GM21529 (cell line): ENCODE data around the gene APOL1.
"Not testable (repeated sequence)": the region's sequence is repeated elsewhere in the genome, so short reads cannot be mapped to it uniquely, and the experiment has no call there.

ENCODE experiments used
- ATAC-seq: cut with Tn5 transposase; IDR thresholded peaks from one replicate; pipeline ENCODE4 v1.9.1; 2021; ENCODE audit not compliant: unreplicated experiment

Gene APOL1

GRCh38 chr22:36263886-36264664, 11.1 kb downstream of the APOL1 start:
- not testable (repeated sequence) for ATAC-seq

- no peak for ATAC-seq
Observed at GRCh38 chr22:36267058-36267457, 14.1 kb downstream of the APOL1 start.

DNA sequence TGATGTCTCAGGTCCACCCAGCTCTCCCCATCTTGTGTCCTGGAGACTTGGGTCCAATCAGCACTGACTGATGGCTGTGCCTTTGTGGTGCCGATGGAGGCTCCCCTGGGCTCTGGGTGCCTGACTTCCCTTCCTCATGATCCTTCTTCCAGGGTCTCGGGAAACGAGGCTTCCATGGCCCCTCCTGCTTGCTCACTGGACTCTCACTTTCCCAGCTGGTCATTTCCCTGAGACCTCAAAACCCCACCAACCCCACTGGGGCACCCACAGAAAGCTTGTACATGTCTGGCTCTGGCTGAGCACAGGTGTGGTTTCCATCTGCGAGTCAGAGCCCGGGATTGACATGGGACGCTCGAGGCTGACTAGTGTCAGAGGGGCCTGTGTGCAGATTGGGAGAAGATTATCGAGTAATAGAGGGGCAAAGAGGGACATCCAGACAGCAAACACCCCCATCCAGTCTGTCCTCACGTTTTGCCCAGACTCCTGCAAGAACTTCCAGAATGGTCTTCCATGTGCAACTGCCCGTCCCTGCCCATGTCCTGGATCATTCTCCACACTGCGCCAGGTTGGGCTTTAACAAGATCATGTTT, 15.1 kb downstream of the APOL1 start:
- ATAC-seq, result no peak

- not testable (repeated sequence) for ATAC-seq
Observed at GRCh38 chr22:36271231-36271630, 18.3 kb downstream of the APOL1 start.

DNA sequence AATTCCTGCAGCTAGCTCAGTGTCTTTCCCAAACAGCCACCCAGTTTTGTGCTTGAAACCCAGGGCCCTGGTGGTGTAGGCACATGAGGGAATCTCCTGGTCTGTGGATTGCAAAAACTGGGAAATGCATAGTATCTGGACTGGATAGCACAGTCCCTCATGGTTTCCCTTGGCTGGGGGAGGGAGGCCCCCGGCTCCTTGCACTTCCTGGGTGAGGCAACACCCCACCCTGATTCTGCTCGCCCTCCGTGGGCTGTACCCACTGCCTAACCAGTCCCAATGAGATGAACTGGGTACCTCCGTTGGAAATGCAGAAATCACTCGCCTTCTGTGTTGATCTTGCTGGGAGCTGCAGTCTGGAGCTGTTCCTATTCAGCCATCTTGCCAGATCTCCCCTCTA, 19.0 kb downstream of the APOL1 start:
- not testable (repeated sequence) for ATAC-seq

- no peak for ATAC-seq
Observed at GRCh38 chr22:36274531-36274930, 21.6 kb downstream of the APOL1 start.

GRCh38 chr22:36277482-36278291, 24.8 kb downstream of the APOL1 start:
- no peak for ATAC-seq

GRCh38 chr22:36279219-36279666, 26.3 kb downstream of the APOL1 start:
- no peak for ATAC-seq

DNA sequence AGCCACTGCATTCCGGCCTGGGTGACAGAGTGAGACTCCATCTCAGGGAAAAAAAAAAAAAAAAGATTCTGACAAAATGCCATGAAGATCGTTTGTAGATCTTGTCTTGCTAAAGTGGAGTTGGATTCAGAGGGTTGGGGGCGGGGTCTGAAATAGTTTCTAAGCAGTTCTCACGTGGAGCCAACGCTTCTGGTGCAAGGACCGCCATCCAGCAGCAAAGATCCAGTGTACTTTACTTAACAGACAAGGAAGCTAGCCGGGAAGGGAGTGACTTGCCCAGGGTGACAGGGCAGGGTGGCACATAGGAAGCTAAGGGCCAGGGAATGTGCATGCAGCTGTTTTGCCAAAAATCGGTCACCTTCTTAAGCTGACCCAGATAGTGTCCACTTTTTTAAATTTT, 27.4 kb downstream of the APOL1 start:
- no peak for ATAC-seq

DNA sequence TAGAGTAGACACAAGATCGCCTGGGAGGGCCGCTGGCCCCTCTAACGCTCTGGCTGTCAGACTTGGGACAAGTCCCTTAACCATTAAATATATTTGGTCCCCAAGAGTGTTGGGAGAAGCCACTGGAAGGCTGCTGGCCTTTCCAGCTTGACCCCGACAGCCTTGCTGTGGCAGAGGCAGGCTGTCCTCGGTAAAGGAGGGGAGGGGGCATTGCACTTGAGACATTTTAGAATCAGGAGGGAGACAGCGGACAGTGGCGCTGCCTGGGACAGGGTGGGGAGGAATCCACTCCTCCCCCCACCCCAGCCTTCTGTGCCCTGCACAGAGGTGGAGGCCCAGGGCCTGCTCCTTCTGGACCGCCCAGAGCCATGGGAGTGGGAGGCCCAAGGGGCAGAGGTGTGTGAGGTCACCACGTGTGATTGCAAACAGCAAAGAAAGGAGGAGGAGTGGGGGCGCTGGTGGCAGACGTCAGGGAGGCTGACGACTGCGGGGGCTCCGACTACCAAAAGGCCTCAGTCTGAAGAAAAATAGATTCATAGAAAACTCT, 28.9 kb downstream of the APOL1 start:
- no peak for ATAC-seq

DNA sequence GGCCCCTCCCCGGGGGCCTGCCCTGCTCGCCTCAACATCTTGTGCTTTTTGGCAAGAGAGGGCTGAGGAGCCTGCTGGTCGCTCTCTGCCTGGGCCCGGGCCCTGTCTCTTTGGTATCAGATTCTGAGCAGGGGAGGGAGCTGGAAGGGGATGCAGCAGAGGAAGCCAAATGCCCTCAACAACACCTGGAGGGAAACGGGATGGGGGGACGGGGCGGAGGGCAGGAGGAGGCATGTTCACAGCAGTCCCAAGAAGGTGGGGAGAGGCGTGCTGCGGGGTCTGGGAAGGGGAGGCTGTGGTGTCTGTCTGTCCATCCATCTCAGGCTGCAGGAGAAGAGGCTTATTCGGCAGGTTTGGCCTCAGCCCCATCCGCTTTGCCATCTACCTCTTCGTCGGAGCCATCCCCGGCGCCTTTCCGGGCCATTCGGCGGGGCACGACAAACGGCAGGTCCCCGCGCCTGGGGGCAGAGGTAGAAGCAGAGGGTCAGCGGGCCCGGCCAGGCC, 29.4 kb downstream of the APOL1 start:
- no peak for ATAC-seq

GRCh38 chr22:36284171-36284571, 31.2 kb downstream of the APOL1 start:
- ATAC-seq, result no peak

- no peak for ATAC-seq
Observed at GRCh38 chr22:36285017-36285416, 32.1 kb downstream of the APOL1 start.

DNA sequence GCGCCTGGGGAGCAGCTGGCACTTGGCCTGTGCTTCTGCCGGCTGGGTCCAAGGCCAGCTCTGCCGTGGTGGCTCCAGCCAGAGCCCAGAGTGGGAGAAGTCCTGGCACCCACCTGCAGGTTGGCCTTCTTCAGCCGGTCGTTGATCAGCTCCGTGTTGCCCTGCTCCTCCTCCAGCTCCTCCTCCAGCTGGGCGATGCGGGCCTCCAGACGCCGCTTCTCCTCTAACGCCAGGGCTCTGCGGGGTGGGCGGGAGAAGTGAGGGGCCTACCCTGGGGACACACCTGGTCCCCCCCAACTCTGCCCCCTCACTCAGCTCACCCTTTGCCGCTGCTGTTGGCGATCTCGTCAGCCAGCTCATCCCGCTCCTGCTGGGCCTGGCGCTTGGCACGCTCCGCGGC, 32.6 kb downstream of the APOL1 start:
- no peak for ATAC-seq

GRCh38 chr22:36286096-36286957, 33.4 kb downstream of the APOL1 start:
- ATAC-seq, result no peak

GRCh38 chr22:36287881-36288515, 35.1 kb downstream of the APOL1 start:
- no peak for ATAC-seq

DNA sequence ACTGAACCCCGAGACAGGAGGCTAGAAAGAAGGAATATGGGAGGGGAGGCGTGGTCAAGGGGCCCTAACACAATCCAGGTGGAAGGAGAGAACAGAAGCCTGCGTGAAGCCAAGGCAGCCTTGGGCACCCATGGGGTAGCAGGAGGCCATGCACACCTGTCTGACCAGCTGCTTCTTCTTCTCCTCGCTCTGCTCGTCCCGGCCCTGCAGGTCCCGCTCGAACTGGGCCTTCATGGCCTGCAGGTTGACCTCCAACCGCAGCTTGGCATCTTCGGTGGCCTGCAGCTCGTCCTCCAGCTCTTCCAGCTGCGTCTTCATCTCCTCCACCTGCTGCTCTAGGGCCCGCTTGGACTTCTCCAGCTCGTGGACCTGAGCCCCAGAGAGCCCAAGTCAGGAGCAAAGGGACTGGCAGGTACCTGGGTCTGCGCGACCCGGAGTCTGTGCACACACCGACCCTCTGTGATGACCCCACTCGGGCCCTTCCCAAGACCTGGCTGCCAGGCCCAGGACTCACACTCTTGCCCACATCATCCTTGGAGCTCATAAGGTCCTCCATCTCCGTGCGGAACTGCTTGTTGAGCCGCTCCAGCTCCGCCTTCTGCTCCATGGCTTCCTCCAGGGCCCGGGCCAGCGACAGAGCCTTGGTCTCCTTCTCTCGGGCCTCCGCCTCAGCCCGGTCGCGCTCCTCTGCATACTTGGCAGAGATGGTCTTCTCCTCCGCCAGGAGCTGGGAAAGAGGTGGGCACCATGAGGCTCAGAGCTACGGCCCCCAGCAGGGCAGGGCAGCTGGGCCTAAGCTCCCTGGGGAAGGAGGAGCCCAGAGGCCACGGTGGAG, 35.9 kb downstream of the APOL1 start:
- ATAC-seq, result no peak

- no peak for ATAC-seq
Observed at GRCh38 chr22:36289406-36289870, 36.5 kb downstream of the APOL1 start.

- not testable (repeated sequence) for ATAC-seq
Observed at GRCh38 chr22:36289948-36290371, 37.0 kb downstream of the APOL1 start.
